ENCODE data around the gene POLR3A.
A peak's percentile ranks its signal among the peaks of the same experiment; 100 is the strongest.

POLR3A gene

DNA sequence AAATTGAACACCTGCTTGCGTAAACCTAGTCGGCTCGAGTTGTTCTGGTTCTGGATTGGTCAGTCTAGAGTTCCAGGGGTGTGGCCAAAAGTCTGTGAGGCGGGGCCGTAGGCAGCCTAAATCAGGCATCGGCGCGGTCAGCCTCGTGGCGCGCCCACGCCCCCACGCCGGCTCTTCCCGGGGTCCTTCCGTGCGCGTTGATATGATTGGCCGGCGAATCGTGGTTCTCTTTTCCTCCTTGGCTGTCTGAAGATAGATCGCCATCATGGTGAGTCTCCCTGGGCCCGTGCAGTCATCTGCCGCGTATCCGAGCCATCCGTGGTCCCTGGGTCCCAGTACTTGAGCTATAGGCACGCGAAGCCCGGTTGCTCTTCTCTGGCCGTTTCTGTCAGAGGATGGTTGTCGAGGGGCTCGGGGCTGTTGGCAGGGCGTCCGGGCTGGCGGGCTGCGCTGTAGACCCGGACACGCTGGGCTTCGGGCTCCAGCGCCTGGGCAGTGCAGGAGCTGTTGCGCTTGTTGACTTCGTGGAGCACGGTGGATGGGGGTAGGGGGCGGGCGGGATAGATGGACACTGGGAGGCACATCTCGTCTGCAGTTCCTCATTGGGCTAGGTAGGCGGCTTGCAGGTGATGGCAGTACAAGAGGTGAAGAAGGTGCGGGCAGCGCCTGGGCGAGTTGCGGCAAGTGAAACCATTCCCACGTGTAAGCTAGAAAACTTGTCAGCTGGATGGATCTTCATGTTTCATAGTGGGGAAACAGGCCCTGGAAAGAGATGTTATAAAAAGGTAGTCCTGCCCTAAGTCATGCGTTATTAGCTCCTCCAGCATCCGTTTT is 4.5 kb upstream of the POLR3A start, which contains the start of gene RPS24:
RPS24 (plus strand) TSS at position 227 of the 834 bp plus-strand sequence; CDS start at position 266, 39 bp downstream.
- Mint-ChIP-seq H3K27me3 (ENCODE audit: low read depth) (no peaks in the 10 kb centered on the region), H3K9me3 (no peaks in the 10 kb centered on the region), H3K4me1 (peaks cover 48% of the 10 kb centered on the region), H3K27ac (peak within 1 kb of the TSS; percentile 65 to 84 (median 83)), H3K4me3 (peak within 1 kb of the TSS; percentile 89 to 96 (median 93)), H3K36me3 (ENCODE audit: low read depth) (peaks cover 35% of the 10 kb centered on the region)
- TF ChIP-seq, protein P1, sequence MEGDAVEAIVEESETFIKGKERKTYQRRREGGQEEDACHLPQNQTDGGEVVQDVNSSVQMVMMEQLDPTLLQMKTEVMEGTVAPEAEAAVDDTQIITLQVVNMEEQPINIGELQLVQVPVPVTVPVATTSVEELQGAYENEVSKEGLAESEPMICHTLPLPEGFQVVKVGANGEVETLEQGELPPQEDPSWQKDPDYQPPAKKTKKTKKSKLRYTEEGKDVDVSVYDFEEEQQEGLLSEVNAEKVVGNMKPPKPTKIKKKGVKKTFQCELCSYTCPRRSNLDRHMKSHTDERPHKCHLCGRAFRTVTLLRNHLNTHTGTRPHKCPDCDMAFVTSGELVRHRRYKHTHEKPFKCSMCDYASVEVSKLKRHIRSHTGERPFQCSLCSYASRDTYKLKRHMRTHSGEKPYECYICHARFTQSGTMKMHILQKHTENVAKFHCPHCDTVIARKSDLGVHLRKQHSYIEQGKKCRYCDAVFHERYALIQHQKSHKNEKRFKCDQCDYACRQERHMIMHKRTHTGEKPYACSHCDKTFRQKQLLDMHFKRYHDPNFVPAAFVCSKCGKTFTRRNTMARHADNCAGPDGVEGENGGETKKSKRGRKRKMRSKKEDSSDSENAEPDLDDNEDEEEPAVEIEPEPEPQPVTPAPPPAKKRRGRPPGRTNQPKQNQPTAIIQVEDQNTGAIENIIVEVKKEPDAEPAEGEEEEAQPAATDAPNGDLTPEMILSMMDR (IDR thresholded peaks at IDR 0.05; ENCODE audit: unreplicated experiment in 3 of 3): no peak

DNA sequence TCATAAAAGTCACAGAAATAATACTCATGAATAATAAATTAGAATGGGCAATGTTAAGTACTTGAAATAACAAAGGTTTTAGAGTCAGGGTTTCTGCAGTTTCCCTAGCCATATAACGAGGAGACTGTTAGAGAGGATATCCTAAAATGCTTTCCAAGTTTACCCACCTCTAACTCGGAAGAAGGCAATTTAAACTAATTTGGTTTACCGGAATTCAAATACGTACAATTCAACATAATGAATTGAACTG is 4.0 kb upstream of the POLR3A start:
- TF ChIP-seq, protein P1 (IDR thresholded peaks at IDR 0.05; ENCODE audit: unreplicated experiment in 3 of 3): no peak
- Mint-ChIP-seq H3K36me3 (ENCODE audit: low read depth) (peaks cover 32% of the 10 kb centered on the region), H3K4me1 (peaks cover 47% of the 10 kb centered on the region), H3K27ac (peak overlapping the region; percentile 65 to 84 (median 83)), H3K9me3 (no peaks in the 10 kb centered on the region), H3K4me3 (peak overlapping the region; percentile 89 to 96 (median 93)), H3K27me3 (ENCODE audit: low read depth) (no peaks in the 10 kb centered on the region)

DNA sequence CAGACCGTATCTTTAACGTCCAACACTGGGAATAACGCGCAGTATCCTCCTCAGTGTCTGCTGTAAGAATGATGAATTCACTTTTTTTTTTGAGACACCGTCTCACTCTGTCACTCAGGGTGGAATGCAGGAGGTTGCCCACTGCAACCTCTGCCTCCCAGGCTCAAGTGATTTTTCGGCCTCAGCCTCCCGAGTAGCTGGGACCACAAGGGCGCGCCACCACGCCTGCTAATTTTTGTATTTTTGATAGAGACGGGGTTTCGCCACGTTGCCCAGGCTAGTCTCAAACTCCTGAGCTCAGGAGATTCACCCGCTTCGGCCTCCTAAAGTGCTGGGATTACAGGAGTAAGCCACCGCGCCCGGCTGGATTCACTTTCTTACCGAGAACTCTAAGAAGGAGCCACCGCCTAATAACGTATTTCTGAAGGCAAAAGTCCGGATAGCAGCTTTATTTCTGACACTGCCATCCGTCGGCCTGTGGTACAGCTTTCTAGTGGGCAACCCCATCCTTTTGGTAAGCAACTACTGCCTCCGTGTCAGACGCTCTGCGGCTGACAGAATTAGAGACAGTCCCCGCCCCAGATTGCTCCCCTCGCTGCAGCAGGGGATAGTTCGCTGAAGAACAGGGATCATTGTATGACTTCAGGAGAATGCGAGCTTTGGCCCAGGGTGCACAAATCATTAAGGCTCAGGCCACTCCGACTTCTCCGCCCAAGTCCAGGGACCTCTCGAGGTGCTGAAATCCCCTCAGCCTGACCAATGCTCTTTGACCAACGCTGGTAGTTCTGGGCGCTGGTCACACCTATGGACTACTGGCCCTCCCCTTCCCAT is 662 bp downstream of the POLR3A start:
- H3K36me3 Mint-ChIP-seq (ENCODE audit: low read depth): peaks cover 31% of the 10 kb centered on the region
- peaks cover 17% of the 10 kb centered on the region for H3K4me1 Mint-ChIP-seq
- H3K9me3 Mint-ChIP-seq: no peaks in the 10 kb centered on the region
- H3K27ac Mint-ChIP-seq: peak overlapping the region; percentile 80 to 91 (median 91)
- TF ChIP-seq, protein P1 (IDR thresholded peaks at IDR 0.05; ENCODE audit: unreplicated experiment in 3 of 3): no peak
- H3K27me3 Mint-ChIP-seq (ENCODE audit: low read depth): no peaks in the 10 kb centered on the region
- H3K4me3 Mint-ChIP-seq: peak overlapping the region; percentile 99 to 100 (median 99)

DNA sequence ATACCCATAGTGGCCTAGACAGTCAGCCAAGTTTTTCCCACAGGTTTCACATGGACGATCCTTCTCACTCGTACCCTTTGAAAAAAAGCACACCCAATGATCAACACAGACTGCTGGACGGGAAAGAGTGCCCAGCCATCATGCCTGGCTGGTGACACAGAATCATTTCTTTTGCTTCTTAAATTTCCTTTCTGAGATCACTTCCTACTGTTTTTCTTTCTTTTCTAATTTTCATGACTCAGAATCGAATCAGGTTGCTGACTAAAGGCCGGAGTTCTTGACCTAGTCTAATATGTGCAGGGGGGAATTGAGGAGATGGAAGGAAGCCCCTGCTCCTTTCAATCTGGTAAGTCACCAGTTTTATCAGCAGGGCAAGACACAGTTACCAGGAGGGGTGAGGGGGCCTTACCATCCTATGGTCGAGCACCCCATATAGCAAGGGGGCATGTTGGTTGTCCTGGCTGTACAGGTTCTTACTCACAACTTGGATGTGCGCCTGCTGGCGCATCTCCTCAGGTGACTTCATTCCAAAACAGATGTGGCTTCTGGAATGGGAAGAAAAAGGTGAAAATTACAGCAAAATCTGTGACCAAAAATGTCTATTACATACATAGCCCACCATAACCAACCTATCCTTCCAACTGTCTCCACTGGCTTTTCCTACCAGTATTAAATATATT is 3.5 kb downstream of the POLR3A start:
- Mint-ChIP-seq H3K27ac (no peak overlapping the region), H3K4me3 (peak overlapping the region in 2 of 3 experiments; percentile 54 to 55), H3K4me1 (peaks cover 17% of the 10 kb centered on the region), H3K9me3 (no peaks in the 10 kb centered on the region), H3K27me3 (ENCODE audit: low read depth) (no peaks in the 10 kb centered on the region), H3K36me3 (ENCODE audit: low read depth) (peaks cover 57% of the 10 kb centered on the region)
- TF ChIP-seq, protein P1 (IDR thresholded peaks at IDR 0.05; ENCODE audit: unreplicated experiment in 3 of 3): no peak

DNA sequence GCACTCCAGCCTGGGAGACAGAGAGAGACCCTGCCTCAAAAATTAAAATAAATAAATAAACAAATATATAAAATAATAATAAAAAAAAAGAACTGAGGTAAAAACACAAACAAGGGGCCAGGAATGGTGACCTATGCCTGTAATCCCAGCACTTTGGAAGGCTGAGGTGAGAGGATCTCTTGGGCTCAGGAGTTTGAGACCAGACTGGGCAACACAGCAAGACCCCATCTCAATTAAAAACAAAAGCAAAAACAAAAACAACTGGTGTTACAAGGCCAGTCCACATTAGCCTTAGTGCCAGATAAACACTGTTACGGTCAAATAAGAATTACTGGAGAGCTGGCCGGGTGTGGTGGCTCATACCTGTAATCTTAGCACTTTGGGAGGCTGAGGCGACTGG is 5.6 kb downstream of the POLR3A start:
- Mint-ChIP-seq H3K36me3 (ENCODE audit: low read depth) (peaks cover 67% of the 10 kb centered on the region), H3K4me3 (no peak overlapping the region), H3K9me3 (no peaks in the 10 kb centered on the region), H3K27ac (no peak overlapping the region), H3K4me1 (peaks cover 6% of the 10 kb centered on the region), H3K27me3 (ENCODE audit: low read depth) (no peaks in the 10 kb centered on the region)
- TF ChIP-seq, protein P1 (IDR thresholded peaks at IDR 0.05; ENCODE audit: unreplicated experiment in 3 of 3): no peak

Data from nephron (organoid).